ENCODE results near the gene SEMA5B. TPM values are rescaled to one million over a fixed set of nuclear protein-coding genes. Genes with fewer than 3 reads are reported as not detected.

Gene SEMA5B
- total RNA-seq, 2 donors from 2014 or later = 0.09 to 2.9 TPM

GRCh38 chr3:122984650-122985049 lies 42.9 kb downstream of the SEMA5B start:
- H3K9me3 ChIP-seq = no peaks in the 10 kb centered on the region
- no peak overlapping the region for H3K27ac ChIP-seq
- no peak for DNase-seq (ENCODE audit: low spot score)
- H3K4me1 ChIP-seq (replicated peaks) = no peaks in the 10 kb centered on the region
- intact Hi-C loops (cut with DNase I) = no loop called here
- H3K36me3 ChIP-seq = no peaks in the 10 kb centered on the region
- no peak overlapping the region for H3K4me3 ChIP-seq
- TF ChIP-seq POLR2AphosphoS5 (IDR thresholded peaks at IDR 0.05) (no peak), POLR2A (IDR thresholded peaks at IDR 0.05) (no peak), CTCF (IDR thresholded peaks at IDR 0.05) (no peak)
- H3K27me3 ChIP-seq (replicated peaks; ENCODE audit: insufficient read depth) = no peaks in the 10 kb centered on the region
- 92% methylated on average over 3 of the region's 3 CpGs for WGBS

GRCh38 chr3:122984007-122984406 lies 43.6 kb downstream of the SEMA5B start:
- TF ChIP-seq POLR2A (IDR thresholded peaks at IDR 0.05) = no peak
- no peak for TF ChIP-seq CTCF (IDR thresholded peaks at IDR 0.05)
- TF ChIP-seq POLR2AphosphoS5 (IDR thresholded peaks at IDR 0.05) = no peak
- Histone ChIP-seq H3K36me3 (no peaks in the 10 kb centered on the region), H3K27ac (no peak overlapping the region), H3K9me3 (no peaks in the 10 kb centered on the region), H3K27me3 (replicated peaks; ENCODE audit: insufficient read depth) (no peaks in the 10 kb centered on the region), H3K4me1 (replicated peaks) (no peaks in the 10 kb centered on the region), H3K4me3 (no peak overlapping the region)
- no peak for DNase-seq (ENCODE audit: low spot score)
- intact Hi-C loops (cut with DNase I) = no loop called here
- WGBS = 78% methylated on average over 11 of the region's 11 CpGs

- no peaks in the 10 kb centered on the region for H3K4me1 ChIP-seq (replicated peaks)
- H3K36me3 ChIP-seq = no peaks in the 10 kb centered on the region
- intact Hi-C loops (cut with DNase I) = no loop called here
- no peaks in the 10 kb centered on the region for H3K9me3 ChIP-seq
- DNase-seq (ENCODE audit: low spot score) = no peak
- H3K27ac ChIP-seq = no peak overlapping the region
- no peak overlapping the region for H3K4me3 ChIP-seq
- H3K27me3 ChIP-seq (replicated peaks; ENCODE audit: insufficient read depth) = no peaks in the 10 kb centered on the region
- WGBS = 57% methylated on average over 15 of the region's 15 CpGs
- TF ChIP-seq POLR2AphosphoS5 (IDR thresholded peaks at IDR 0.05) = no peak
- TF ChIP-seq POLR2A (IDR thresholded peaks at IDR 0.05) = no peak
- no peak for TF ChIP-seq CTCF (IDR thresholded peaks at IDR 0.05)
Observed at GRCh38 chr3:122982216-122983185, 45.1 kb downstream of the SEMA5B start.

GRCh38 chr3:122979211-122979610 lies 48.4 kb downstream of the SEMA5B start:
- H3K4me3 ChIP-seq = no peak overlapping the region
- intact Hi-C loops (cut with DNase I) = no loop called here
- no peak overlapping the region for H3K27ac ChIP-seq
- H3K36me3 ChIP-seq = no peaks in the 10 kb centered on the region
- peaks cover 12% of the 10 kb centered on the region for H3K4me1 ChIP-seq (replicated peaks)
- 81% methylated on average over 8 of the region's 8 CpGs for WGBS
- TF ChIP-seq CTCF (IDR thresholded peaks at IDR 0.05) = no peak
- no peak for TF ChIP-seq POLR2A (IDR thresholded peaks at IDR 0.05)
- TF ChIP-seq POLR2AphosphoS5 (IDR thresholded peaks at IDR 0.05) = no peak
- H3K9me3 ChIP-seq = no peaks in the 10 kb centered on the region
- DNase-seq (ENCODE audit: low spot score) = no peak
- H3K27me3 ChIP-seq (replicated peaks; ENCODE audit: insufficient read depth) = no peaks in the 10 kb centered on the region

GRCh38 chr3:122978569-122978968 lies 49.0 kb downstream of the SEMA5B start:
- intact Hi-C loops (cut with DNase I) = no loop called here
- no peak overlapping the region for H3K27ac ChIP-seq
- TF ChIP-seq POLR2AphosphoS5 (IDR thresholded peaks at IDR 0.05) (no peak), POLR2A (IDR thresholded peaks at IDR 0.05) (no peak), CTCF (IDR thresholded peaks at IDR 0.05) (no peak)
- H3K4me1 ChIP-seq (replicated peaks) = peaks cover 12% of the 10 kb centered on the region
- no peak overlapping the region for H3K4me3 ChIP-seq
- no peaks in the 10 kb centered on the region for H3K27me3 ChIP-seq (replicated peaks; ENCODE audit: insufficient read depth)
- 85% methylated on average over 6 of the region's 6 CpGs for WGBS
- no peaks in the 10 kb centered on the region for H3K9me3 ChIP-seq
- DNase-seq (ENCODE audit: low spot score) = no peak
- H3K36me3 ChIP-seq = no peaks in the 10 kb centered on the region
